Fibroblast of mammary gland (primary cell): Measurements from ENCODE around the gene RGS6.

ENCODE experiments used
- DNase-seq: peaks from one replicate; pipeline ENCODE4 v3.0.0-alpha.2; 2010; ENCODE audit warnings: low read depth
- H3K4me3 ChIP-seq: 2 replicates; pipeline ENCODE4 v1.5.1; 2011; ENCODE audit warnings: low read depth, mild to moderate bottlenecking, low read length, moderate library complexity; ENCODE audit not compliant: control insufficient read depth
- CTCF ChIP-seq: conservative IDR thresholded peaks from 2 replicates; pipeline ENCODE4 v1.5.1; 2011; ENCODE audit warnings: low read depth, low read length, inconsistent platforms; ENCODE audit not compliant: control insufficient read depth, insufficient read depth

The RGS6 gene

GRCh38 chr14:72177251-72177650 lies 245.0 kb downstream of the RGS6 start:
- TF ChIP-seq CTCF, result no peak
- DNase-seq, result no peak
- H3K4me3 ChIP-seq, result no peak overlapping the region

- no peak for DNase-seq
- no peak for TF ChIP-seq CTCF
- H3K4me3 ChIP-seq, result no peak overlapping the region
These were observed 246.3 kb downstream of the RGS6 start for GRCh38 chr14:72178517-72178916.

GRCh38 chr14:72182708-72183432 lies 250.6 kb downstream of the RGS6 start:
- TF ChIP-seq CTCF, result no peak
- H3K4me3 ChIP-seq, result no peak overlapping the region
- DNase-seq, result no peak

- no peak for TF ChIP-seq CTCF
- no peak overlapping the region for H3K4me3 ChIP-seq
- DNase-seq, result no peak
These were observed 251.4 kb downstream of the RGS6 start for GRCh38 chr14:72183631-72184030.

GRCh38 chr14:72186523-72186922 lies 254.3 kb downstream of the RGS6 start:
- H3K4me3 ChIP-seq, result no peak overlapping the region
- no peak for TF ChIP-seq CTCF
- no peak for DNase-seq

- no peak overlapping the region for H3K4me3 ChIP-seq
- no peak for DNase-seq
- no peak for TF ChIP-seq CTCF
These were observed 264.2 kb downstream of the RGS6 start for GRCh38 chr14:72196237-72197015.

GRCh38 chr14:72201645-72202044 lies 269.4 kb downstream of the RGS6 start:
- TF ChIP-seq CTCF, result no peak
- no peak overlapping the region for H3K4me3 ChIP-seq
- no peak for DNase-seq
